Activated T-cell treated with anti-CD3 and anti-CD28 coated beads, Interleukin-2, amount 50 U/mL, for 1 hour (primary cell): ENCODE measurements around the gene ABCA1.

ENCODE experiments used
- DNase-seq: peaks from one replicate; pipeline ENCODE4 v3.0.0-alpha.2; 2020

Gene ABCA1

DNA sequence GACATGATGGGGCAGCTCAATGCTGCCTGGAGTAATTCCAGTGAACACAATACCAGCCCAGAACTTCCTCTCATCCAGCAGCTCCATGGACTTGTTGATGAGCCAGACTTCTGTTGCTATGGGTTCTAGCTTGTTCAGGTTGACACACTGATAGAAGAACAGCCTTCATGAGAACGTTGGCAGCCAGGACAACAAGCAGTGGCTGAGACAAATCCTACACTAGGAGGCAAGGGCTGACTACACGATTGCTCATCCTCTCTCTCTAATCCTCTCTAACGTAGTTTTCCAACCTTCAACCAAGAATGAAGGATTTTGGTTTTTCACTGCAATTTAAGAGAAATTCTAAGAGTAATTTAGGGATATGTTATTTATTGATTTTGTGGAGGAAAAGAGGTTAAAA is 96.3 kb downstream of the ABCA1 start:
- no peak for DNase-seq

DNA sequence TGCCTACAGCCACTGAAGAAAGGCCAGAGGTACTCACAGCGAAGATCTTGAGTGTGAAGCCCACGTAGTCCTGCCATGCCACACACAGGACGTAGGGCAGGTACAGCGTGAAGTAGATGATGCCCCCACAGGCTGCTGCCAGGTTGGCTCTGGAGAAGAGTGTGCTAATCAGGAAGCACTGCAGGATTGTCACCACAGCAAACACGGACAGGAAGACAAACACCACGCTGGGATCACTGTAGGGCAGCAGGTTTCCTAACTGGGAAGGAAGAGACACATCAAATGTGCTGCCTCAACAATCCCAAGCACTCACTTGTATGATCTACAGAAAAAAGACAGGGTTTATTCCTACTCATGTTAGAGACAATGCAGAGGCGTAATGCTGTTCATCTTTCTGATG is 101.0 kb downstream of the ABCA1 start:
- no peak for DNase-seq

DNA sequence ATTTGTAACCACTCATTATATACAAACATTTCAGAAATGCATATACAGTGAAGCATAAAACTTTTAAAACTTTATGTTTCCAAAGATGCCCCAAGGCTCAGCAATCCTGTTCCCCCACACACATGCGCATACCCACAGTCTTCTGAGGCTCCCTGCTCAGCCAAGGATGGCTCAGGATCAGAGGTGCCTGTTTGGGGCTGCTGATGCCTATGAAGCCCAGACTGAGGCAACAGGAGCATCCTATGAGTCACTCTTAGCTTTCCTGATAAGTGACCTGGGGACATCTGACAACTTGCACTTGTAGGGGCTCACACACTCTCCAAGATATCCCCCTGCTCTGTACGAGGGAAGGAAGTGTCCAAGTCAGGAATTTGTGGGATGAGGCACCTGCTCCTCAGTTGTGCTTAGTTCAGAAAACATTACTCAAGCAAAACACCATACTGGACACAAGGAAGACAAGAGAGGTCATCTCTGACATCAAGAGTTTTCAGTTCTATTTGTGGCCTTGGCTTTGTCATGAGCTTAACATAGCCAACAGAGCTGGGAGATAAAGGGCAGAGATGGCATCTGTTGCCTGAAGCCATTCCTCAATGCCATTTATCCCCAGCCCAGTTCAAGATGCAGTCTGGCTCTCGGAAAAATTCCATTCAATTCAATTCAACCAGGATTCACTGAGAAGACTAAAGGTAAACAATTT is 101.7 kb downstream of the ABCA1 start:
- no peak for DNase-seq

DNA sequence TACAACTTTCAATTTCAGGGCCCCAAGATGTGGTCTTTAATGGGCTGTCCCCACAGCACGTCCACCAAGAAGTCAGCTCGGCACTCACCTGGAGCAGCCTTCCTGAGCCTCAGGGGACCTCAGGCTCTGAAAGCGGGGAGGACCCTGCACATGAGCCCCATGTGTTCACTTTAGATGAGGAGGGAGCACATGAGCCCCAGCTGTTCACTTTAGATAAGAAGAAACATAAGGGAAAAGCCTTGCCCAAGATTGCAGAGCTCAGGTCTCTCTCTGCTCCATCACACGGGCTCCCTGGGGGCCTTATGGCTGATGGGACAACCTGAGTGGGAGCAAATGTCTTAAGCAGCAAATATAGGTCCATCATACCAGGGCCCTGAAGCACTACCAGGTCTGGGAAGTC is 107.6 kb downstream of the ABCA1 start:
- no peak for DNase-seq

DNA sequence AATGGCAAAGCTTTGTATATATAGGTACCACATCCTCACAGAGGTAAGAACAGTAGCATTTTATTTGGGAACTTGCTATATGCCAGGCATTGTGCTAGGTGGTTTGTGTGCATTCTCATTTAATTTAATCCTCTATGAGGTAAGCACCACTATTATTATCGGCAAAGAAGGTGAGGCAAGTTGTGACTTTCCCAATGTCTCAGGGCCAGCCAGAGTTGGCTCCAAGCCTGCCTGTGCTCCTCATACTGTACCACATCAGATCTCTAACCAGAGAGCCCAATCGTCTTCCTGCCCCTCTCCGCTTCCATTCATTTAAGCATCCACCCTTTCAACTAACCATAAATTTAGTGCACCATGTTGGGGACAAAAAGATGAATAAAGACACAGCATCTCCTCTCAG is 108.9 kb downstream of the ABCA1 start:
- DNase-seq, result no peak

DNA sequence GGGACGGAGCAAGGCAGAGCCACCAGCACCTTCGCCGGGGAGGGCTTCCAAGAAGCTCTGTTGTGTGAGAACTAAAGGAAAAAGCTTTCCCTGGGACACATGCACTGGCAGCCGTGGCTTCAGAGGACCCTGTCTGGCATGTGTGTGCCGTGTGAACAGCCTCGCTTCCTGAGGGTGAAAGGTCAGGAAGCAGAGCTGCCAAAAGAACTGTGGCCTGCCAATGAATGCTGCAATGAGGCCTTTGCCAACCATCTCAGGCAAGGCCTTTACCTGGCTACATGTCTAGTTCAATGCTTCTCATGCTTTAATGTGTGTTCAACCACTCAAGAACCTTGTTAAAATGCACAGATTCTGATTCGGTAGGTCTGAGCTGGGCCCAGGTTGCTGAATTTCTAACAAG is 110.5 kb downstream of the ABCA1 start:
- DNase-seq, result no peak

DNA sequence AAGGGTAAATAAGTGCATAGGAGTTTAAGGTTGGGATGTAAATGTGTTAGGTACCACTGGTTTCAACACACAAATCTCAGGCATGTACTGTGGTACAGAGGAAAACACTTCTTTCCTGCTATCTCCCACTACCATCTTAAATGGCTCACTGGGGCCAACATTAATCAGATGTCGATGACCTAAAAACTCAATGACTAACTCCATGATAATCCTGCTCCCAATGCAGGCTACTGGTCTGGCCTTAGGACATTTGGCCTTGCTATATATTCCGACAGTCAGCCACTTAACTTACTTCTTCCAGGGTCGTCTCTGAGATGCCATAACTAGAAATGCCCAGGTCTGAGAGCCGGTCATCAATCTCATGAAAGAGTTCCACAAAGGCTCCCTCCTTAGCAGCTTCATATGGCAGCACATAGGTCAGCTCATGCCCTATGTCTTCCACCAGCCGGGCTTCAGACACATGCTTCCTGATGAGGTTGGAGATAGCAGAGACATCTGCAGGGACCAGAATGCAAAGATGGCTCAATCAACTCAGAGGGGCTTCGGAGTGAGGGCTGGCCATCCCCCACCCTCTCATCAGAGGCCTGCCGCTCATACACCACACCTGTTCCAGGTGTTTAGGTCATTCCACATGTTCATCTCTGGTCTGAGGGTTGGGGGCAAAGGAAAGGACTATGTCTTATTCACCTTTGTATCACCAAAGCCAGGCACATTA is 111.9 kb downstream of the ABCA1 start:
- no peak for DNase-seq

DNA sequence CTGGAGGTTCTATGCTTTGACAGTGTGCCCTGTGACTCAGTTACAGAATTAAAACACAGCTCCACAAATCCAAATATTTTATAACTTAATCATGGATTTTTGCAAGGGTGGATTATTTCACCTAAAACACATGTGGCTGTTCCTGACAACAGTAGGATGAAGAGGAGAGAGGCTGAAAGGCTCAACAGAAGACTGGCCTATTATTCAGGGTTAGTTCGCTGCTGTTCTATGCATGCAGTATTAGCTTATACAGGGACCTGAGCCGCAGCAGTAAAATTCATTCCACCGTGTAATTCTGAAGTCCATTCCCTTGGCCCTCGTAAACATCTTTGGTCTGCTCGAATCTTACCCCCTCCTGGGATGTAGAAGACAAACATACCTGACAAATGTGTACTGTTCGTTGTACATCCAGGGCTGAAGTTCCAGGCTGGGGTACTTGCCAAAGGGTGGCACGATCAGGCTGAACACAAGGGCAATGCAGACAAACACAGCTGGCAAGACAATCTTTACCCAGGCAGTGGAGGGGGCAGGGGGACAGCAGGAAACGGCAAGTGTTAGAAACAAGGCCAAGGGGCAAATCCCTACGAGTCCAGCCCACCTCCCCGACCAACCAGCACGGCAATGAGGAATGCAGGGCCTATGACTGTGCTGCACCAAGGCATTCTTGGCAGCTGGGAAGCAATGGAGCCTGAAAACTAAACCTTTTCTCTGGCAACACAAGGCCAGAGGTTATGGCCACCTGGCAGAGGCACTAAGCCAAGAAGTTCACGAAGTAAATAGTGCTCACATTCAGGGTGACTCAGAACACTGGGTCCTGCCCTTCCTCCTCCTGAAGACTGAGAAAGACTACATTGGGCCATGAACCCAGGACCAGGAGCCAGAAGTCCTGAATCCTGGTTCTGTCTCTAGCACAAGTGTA is 117.3 kb downstream of the ABCA1 start:
- no peak for DNase-seq

DNA sequence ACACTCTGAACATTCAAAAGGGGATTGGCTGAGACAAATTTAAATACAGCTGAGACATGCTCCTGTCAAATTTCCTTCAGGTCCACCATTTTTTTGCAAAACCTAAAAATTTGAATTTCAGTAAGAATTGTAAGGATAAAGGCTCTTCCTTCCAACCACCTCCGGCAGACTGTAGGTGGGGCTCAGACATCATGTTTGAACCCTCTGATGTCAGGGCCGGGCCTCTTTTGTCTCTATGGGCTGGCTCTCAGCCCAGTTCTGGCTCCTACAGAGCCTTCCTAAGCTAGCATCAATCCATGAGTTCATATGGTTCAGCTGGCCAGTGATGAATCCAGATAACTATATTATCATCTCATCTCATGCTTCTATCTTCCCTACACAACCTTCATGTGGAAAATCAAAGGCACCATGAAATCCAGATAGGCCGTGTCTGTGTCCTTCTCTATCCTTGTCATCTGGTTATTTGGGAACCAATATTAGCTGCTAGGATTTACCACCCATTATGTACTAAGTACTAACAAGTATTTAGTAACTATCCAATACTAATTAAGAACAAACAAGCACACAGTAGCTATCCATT is 119.8 kb downstream of the ABCA1 start:
- DNase-seq, result no peak

DNA sequence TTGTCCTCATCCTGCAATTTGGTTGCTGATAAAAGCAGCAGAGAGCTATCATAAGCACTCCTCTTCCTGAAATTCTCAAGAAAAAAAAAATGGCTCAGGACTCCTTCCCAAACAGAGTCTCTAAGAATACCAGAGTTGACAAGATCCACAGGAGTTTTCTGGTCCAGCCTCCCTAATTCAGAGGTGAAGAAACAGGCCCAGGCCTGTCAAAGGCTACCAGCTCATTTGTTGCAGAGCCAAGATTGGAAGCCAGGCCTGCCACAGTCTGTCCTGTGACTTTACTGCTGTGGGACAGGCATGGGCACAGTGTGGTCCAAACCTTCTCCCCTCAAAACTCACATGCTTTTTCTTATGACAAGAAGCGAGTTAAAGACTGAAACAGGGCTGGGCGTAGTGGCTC is 122.5 kb downstream of the ABCA1 start:
- no peak for DNase-seq

DNA sequence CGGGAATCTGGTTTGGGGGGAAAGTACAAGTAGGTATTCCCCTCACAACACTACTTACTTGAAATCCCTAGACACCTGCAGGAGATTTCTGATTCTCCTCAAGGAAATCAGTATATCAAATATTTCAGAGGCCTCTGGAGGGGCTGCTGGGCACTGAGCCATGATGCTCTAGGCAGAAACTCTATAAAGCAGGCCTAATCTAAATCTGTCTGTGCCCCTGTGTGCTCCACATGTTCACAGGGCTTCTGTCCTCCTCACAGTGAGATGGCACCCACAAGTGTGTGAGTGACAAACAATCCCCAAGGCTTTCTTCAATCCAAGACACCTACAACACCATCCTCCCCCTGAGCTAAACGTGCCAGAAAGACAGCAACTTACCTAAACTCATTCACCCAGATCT is 125.0 kb downstream of the ABCA1 start:
- DNase-seq, result no peak

DNA sequence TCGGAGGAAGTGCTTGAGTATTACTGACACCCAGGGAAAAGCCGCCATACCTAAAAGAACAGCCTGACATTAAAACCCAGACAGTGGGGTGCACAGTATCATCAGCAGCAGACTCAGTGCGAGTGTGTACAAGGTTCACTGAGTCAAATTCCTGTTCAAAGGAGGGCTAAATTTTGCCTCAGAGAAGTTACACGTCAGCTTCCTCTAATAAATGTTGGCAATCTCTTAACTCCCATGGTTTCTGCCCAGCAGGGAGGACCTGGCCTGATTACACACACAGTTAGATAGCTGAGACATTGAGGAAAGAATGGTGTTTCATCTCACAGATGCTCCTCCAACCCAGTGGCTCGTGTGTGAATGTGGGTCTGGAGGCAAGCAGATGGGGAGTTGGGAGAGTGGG is 125.8 kb downstream of the ABCA1 start:
- DNase-seq, result no peak

DNA sequence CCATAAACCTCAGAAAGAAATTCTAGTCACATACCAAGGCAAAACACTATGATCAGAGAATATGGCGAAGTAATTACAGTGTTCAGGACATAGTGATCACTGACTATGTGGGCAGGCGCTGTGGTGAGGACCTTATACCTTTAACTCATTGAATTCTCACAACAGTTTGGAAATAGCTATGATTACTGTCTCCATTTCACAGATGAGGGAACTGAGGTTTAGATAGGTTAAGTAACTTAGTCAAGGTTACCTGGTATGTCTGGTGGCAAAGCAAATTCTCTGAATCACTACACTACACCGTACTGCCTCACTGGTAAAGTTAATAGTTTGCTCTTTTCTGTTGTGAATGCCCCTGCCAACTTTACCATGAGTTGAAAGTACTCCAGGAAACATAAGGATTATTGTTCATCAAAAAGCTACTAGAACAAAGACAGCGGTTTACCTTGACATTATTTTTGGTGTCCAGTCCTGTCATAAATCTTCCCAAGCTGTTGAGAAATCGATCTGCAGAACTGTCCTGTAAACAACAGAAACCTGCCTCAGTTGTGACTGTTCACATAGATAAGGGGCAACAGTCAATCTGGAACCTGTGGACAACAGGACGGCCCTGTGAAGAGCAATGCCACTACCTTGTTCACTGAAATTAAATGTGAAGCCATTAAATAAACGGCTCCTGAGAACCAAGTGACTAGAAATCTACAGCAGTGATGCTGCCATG is 127.7 kb downstream of the ABCA1 start:
- no peak for DNase-seq

DNA sequence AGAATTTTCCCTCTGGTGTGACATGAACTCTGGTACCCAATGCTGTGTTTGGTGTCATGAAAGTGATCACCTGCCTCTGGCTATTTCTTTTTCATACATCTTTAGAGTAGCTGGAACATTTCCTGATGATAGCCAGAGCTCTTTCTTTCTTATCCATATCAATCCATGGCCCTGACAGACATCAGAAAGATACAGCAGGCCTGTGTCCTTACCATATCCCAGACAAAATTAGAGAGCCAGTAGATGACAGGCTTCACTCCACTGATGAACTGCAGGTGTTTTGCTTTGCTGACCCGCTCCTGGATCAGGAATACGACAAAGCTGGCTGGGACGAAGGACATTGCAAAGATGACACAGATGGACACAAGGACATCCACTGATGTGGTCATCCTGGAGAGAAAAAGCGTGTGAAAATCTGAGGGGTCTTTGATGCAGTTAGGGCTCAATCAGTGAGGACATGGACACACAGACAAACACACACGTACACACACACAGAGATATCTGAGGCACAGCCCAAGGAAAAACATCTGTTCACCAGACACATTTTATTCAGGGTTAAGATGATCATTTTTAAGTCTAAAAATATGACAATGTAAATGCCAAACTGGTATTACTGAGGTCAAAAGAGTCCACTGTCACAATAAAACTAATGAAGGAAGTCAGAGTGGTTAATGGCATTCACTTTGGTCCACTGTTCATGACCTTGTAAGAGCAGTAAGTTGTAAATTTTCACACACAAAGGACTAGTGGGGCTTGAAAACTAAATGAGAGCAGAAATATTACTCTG is 129.6 kb downstream of the ABCA1 start:
- DNase-seq, result no peak

DNA sequence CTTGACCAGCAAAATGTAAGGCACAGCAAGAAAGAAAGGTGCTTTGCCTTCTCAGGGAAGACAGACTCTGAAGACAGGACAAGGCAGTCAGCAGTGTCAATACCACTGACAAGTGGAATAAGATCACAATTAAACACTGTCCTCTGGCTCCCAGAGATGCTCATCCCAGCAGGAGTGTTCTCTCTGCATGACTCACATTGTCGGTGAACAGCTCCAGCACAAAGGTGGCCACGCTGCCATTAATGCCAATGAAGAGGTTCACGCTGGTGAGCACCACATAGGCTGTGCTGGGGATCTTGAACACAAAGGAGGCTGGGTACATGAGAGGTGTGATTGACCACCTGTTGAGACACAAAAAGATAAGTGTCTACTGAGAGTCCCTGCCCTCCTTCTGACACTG is 132.1 kb downstream of the ABCA1 start:
- no peak for DNase-seq

DNA sequence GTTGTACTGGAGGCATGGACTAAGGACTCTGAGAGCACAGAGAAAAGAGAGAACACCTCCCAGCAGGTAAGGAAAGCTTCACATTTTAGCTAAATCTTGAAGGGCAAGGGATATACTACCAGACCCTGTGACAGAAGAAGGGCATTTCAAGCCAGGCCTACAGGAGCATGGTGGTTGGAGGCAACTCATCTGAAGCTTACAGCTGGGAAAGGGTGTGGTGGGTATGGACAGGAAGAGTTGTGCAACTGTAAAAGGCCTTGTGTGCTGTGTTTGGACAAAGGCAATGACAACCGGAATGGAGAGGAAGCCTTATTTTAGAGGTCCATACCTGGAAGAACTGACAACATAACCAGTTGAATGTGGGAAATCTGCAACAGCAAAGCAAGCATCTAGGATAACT is 132.9 kb downstream of the ABCA1 start:
- DNase-seq, result no peak

DNA sequence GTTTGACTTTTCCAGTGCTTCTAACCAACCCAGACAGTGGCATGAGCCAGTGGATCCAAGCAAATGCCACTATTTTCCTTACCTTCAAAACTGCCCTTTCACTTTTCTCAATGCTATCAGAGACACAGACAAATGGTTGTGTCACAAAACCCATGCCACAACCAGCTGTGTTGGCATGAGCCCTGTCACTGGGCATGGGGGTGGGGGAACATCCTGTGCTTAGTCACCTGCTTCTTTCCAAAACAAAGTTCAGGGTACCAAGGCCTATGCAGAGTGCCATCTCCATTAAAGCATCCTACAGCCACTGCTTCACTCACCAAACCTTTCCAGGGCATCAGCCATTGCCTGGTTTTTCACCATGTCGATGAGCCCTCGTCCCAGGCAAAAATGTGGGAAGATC is 133.9 kb downstream of the ABCA1 start:
- no peak for DNase-seq

DNA sequence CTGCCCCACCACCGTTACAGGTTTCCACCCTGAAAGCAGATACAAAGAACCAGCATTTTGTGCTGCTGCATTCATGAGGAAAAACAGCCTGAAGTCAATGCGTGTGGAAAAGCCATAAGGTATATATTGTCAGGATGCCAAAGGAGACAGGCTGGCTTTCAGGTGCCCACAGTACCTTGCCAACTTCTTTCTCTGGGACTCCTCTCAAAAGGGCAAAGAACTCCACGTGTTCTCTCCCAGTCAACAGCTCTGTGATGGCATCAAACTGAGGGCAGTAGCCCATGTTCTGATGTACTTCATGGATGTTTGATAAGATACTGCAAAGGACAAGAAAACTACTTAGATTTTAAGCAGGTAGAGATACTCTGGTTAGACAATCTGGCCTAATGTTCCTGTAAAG is 139.7 kb downstream of the ABCA1 start:
- no peak for DNase-seq

DNA sequence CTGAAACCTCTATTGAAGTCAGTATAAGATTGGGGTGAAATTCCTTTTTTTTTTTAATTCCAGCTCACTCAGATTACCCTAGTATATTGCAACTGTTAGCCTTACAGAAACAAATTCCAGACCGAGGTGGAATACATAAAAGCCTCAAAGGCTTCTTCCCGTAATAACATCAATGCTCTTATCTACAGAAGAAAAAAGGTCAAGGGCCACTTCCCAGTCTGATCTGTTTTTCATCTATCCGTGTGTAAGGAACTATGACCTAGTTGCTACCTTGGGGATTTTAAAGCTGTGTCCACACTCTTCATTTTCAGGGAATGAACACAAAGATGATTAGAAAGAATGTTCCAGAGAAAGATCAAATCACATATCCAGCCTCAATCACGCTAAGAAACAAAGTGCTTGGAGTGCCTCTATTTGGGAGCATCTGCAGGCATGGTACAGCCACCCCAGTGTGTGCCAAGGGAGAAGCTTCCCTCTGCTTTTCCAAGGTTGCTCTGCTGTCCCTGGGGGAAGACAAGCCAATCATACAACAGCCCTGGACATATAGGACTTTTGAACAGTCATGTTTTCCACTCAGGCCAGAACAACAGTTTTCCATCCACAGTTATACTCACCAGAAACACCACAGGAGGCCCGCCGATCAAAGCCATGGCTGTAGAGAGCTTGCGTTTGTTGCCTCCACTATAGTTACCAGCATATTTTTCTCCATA is 140.5 kb downstream of the ABCA1 start:
- no peak for DNase-seq

DNA sequence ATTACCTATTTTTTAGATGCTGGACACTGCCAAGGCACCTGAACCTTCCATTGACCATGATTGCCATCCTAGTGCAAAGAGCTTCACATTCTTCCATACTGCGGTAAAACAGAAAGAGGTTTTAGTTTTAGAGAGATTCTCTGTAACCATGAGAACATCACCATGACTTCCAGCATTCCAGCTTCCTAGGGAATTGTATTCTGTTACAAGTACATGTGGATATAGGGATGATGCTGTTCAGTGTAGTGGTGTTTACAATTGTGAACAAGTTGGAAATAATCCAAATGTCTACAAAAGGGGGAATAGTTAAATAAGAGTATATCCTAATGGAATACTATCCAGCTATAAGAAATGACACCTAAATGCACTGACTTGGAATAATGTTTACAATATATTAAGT is 141.7 kb downstream of the ABCA1 start:
- no peak for DNase-seq

DNA sequence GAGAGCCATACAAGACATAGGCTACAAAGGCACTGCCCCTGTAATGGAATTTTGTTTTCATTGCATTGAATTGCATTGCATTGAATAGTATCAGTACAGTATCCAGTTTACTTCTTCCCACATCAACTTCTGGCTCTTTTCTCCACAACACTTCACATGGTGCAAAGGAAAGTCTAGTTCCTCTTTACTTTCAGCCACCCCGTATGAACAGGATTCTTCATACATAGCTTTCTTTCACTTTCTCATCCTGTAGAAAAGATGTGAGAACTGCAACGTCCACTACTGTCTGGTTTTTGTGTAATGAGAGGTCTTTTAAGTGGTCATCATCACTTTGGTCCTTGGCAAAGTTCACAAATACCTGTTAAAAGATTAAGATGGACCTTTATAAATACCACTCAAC is 143.9 kb downstream of the ABCA1 start:
- no peak for DNase-seq
